ENCODE data around the gene OLFML1.

GRCh38 chr11:7489376-7489775 is 4.1 kb downstream of the OLFML1 start:
- TF ChIP-seq POLR2A (IDR thresholded peaks at IDR 0.05; ENCODE audit: low read length) (no peak), GATA1 (IDR thresholded peaks at IDR 0.05; ENCODE audit: low read depth, low read length) (no peak)
